A549 (cell line): ENCODE results near the gene BORCS6. TPM values are rescaled to one million over a fixed set of nuclear protein-coding genes. Genes with fewer than 3 reads are reported as not detected.
A peak's percentile ranks its signal among the peaks of the same experiment; 100 is the strongest.

Source experiments
- ATAC-seq, 2 experiments: fragments of 200-7000 bp in 1 of 2; fragments of >200 bp in 1 of 2; cut with Nextera tagmentation in 1 of 2; cut with Tn5 transposase in 1 of 2; 3 replicates each; pipeline versions ENCODE4 v1.8.0 to v1.9.1; 2018 to 2020; ENCODE audit warnings: mild to moderate bottlenecking in 1 of 2, moderate library complexity in 1 of 2
- CTCF ChIA-PET: fragments of 300-600 bp; sonication (Branson Sonifier 250); formaldehyde crosslinking; extraction: SDS; loops from one replicate; lab custom pipeline; 2021; ENCODE audit warnings: antibody characterized with exemption, inconsistent platforms; lab: Yijun Ruan, JAX
- POLR2A ChIA-PET: fragments of 350-600 bp; formaldehyde crosslinking; extraction: SDS; loops from one replicate; lab custom pipeline; 2021; ENCODE audit warnings: antibody characterized with exemption, inconsistent platforms; lab: Yijun Ruan, JAX
- DNase-seq, 2 experiments: peaks; one replicate each; pipeline versions ENCODE4 v3.0.0 to v3.0.0-alpha.2; 2011 to 2016; ENCODE audit warnings: low read depth in 1 of 2, low spot score in 1 of 2
- FAIRE-seq: peaks from 2 replicates; lab custom pipeline; 2011; peaks lifted over from hg19 to GRCh38; lab: Jason Lieb, UNC
- H3K27ac ChIP-seq, 2 experiments: fragments of >200 bp; sonication (Bioruptor Twin); formaldehyde crosslinking; 3 replicates each; pipeline ENCODE4 v1.5.1; 2016 to 2017
- H3K4me1 ChIP-seq: fragments of >200 bp; sonication (Bioruptor Twin); formaldehyde crosslinking; 3 replicates; pipeline ENCODE4 v1.6.1; 2016
- H3K4me2 ChIP-seq: fragments of >200 bp; sonication (Bioruptor Twin); formaldehyde crosslinking; 3 replicates; pipeline ENCODE4 v1.6.1; 2016
- H3K4me3 ChIP-seq: fragments of >200 bp; sonication (Bioruptor Twin); formaldehyde crosslinking; 3 replicates; pipeline ENCODE4 v1.5.1; 2016
- H3K9me3 ChIP-seq: fragments of >200 bp; sonication (Bioruptor Twin); formaldehyde crosslinking; 3 replicates; pipeline ENCODE4 v1.6.1; 2016
- CEBPB ChIP-seq, 2 experiments: fragments of >200 bp in 1 of 2; sonication (Bioruptor Twin) in 1 of 2; formaldehyde crosslinking in 1 of 2; IDR thresholded peaks; 2 replicates each; pipeline ENCODE4 v1.6.1; 2012 to 2016
- FOSB ChIP-seq: fragments of 250-450 bp; sonication (Bioruptor Pico); IDR thresholded peaks from 2 replicates; pipeline ENCODE4 v1.5.0; 2020; ENCODE audit warnings: mild to moderate bottlenecking, moderate library complexity
- FOSL2 ChIP-seq, 2 experiments: fragments of 450-650 bp in 1 of 2; fragments of >200 bp in 1 of 2; sonication (Bioruptor Twin) in 1 of 2; formaldehyde crosslinking; IDR thresholded peaks; 2 replicates each; pipeline versions ENCODE4 v1.5.0 to v1.6.1; 2016 to 2020; ENCODE audit warnings: mild to moderate bottlenecking in 1 of 2, moderate library complexity in 1 of 2
- HOXA7 ChIP-seq: fragments of 250-450 bp; sonication (Bioruptor Pico); IDR thresholded peaks from 2 replicates; pipeline ENCODE4 v1.5.0; 2020; ENCODE audit warnings: mild to moderate bottlenecking, moderate library complexity
- MAFK ChIP-seq: fragments of 450-650 bp; IDR thresholded peaks from 2 replicates; pipeline ENCODE4 v1.6.1; 2014; ENCODE audit not compliant: partially characterized antibody
- MYC ChIP-seq: IDR thresholded peaks from 2 replicates; pipeline ENCODE4 v1.6.1; 2012; ENCODE audit warnings: mild to moderate bottlenecking, inconsistent platforms, low read length, improper control_type of control experiment, borderline replicate concordance
- NFE2L2 ChIP-seq: fragments of 150-350 bp; conservative IDR thresholded peaks from 2 replicates; pipeline ENCODE4 v1.6.1; 2014; ENCODE audit warnings: low read length
- PHF8 ChIP-seq: fragments of 200-600 bp; sonication (generic); IDR thresholded peaks from 2 replicates; pipeline ENCODE4 v1.6.1; 2016; ENCODE audit warnings: low read depth, mild to moderate bottlenecking, antibody characterized with exemption, moderate library complexity, borderline replicate concordance
- RFX5 ChIP-seq: fragments of 450-650 bp; IDR thresholded peaks from 2 replicates; pipeline ENCODE4 v1.7.1; 2014; ENCODE audit warnings: antibody characterized with exemption, mild to moderate bottlenecking, moderate library complexity
- TP53 ChIP-seq: fragments of 250-450 bp; sonication (Bioruptor Pico); IDR thresholded peaks from 2 replicates; pipeline ENCODE4 v1.5.0; 2021; ENCODE audit warnings: mild to moderate bottlenecking, moderate library complexity
- ZC3H11A ChIP-seq: fragments of 450-650 bp; IDR thresholded peaks from 2 replicates; pipeline ENCODE4 v1.6.1; 2014; ENCODE audit warnings: antibody characterized with exemption, mild to moderate bottlenecking
- ZSCAN20 ChIP-seq: fragments of 250-450 bp; sonication (Bioruptor Pico); IDR thresholded peaks from 2 replicates; pipeline ENCODE4 v1.8.0; 2022; ENCODE audit warnings: mild to moderate bottlenecking, moderate library complexity
- WGBS: methylation state at CpG from one replicate; pipeline ENCODE4 v1.1.6; 2017; ENCODE audit errors: missing lambda C conversion rate; 5-methylcytosine and 5-hydroxymethylcytosine counted together
- polyA plus RNA-seq, 4 experiments: library from polyadenylated mRNA; depleted of rRNA in 3 of 4; stranded (reverse); fragments of >200 nt; fragmentation: RNase III in 1 of 4; extraction: RNeasy Plus Mini Kit Qiagen cat#74134 plus additional on column Dnase treatment in 1 of 4; gene quantifications; 2 replicates in 3 of 4; 3 replicates in 1 of 4; pipeline ENCODE4 v1.2.3, GENCODE V29; 2011 to 2017
- TF ChIP-seq, protein P1 (sequence below): fragments of 200-600 bp; sonication (generic); IDR thresholded peaks from 2 replicates; pipeline ENCODE4 v1.6.1; 2016; ENCODE audit warnings: antibody characterized with exemption, mild to moderate bottlenecking, moderate library complexity
- TF ChIP-seq, protein P2 (sequence below): fragments of 250-450 bp; sonication (Bioruptor Pico); IDR thresholded peaks from 2 replicates; pipeline ENCODE4 v1.5.0; 2021; ENCODE audit warnings: mild to moderate bottlenecking, moderate library complexity, borderline replicate concordance

The BORCS6 gene
- polyA plus RNA-seq, 2 of the 4 experiments (the other 2 are of a cell fraction): 3.0 to 6.6 TPM

DNA sequence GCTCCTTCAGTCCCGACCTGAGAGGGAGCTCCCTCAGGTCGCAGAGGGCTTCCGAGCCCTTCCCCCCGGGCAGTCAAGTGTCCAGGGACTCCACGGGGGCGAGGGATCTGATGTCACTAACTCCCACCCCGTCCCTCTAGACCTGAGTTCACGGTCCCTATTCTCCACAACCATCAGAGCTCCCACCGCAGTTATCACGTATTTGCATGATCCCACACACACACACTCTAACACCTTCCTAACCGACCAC lies 34.1 kb downstream of the BORCS6 start:
- POLR2A ChIA-PET: interaction anchor here (0.6 to 2.4 kb wide), 11 partner anchors 14 to 795 kb away, joined by 3 to 43 read pairs (median 5); partner anchors contain the start of genes BORCS6 and TMEM107

DNA sequence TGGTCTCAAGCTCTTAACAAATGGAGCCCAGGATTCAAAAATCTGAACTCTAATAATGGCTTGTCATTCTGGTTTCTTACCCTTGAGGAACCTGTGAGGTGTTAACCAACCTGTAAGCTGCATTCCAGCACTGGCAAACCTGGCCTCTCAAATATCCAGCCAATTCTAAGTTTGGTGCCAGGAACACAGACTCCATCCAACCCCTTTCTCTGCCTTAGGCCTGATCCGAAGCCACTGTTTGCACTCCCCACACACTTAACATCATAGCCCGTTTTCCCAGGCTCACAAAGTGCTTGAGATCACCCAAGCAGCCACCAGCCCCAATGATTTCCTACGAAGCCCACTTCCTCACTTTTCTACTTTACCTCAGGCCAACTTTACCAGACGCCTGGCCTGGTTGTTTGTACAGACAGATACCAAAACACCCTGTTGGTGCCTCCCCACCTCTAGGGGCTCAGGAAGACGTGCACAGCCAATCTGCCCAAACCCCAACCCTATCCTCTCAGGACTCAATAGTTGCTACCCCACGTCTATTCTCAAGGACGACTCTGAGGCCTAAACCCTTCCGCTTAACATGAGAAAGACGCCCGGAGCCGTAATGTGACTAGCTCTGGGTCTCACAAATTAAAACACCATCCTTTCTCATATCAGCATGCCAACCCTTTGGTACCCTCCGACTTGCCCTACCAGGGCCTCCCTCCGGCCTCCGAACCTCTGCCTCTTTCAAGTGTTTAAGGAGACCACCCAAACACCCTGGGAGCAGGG lies 34.6 kb downstream of the BORCS6 start:
- no peak for FAIRE-seq
- peak; percentile 63 for TF ChIP-seq TP53
- peak; percentile 5; the same call in 1 of the 2 replicates for TF ChIP-seq FOSB
- no peak for TF ChIP-seq ZC3H11A
- peak; percentile 2; the same call in 1 of the 2 replicates for TF ChIP-seq HOXA7
- 66% methylated on average over 14 of the region's 14 CpGs for WGBS
- H3K4me2 ChIP-seq: peak overlapping the region; percentile 78
- H3K9me3 ChIP-seq: no peaks in the 10 kb centered on the region
- no peak for DNase-seq
- CTCF ChIA-PET: interaction anchor here (1.0 to 19.5 kb wide), 10 partner anchors 17 to 140 kb away, joined by 3 to 601 read pairs (median 6); partner anchors contain the start of genes HES7 and SLC25A35
- peak overlapping the region; percentile 89 to 93 for H3K27ac ChIP-seq
- ATAC-seq: no peak
- POLR2A ChIA-PET: interaction anchor here (0.6 to 2.4 kb wide), 11 partner anchors 16 to 794 kb away, joined by 3 to 43 read pairs (median 6); partner anchors contain the start of genes BORCS6, CTC1 and TMEM107
- H3K4me3 ChIP-seq: peak overlapping the region; percentile 65
- peaks cover 51% of the 10 kb centered on the region for H3K4me1 ChIP-seq

More for the DNA sequence above, 34.1 kb downstream of the BORCS6 start:
- 3% methylated on average over 11 of the region's 11 CpGs for WGBS
- Histone ChIP-seq H3K9me3 (no peaks in the 10 kb centered on the region), H3K4me2 (peak overlapping the region; percentile 78), H3K4me1 (peaks cover 55% of the 10 kb centered on the region), H3K27ac (peak overlapping the region; percentile 89 to 93), H3K4me3 (peak overlapping the region; percentile 65)
- DNase-seq (no peak), FAIRE-seq (no peak)
- TF ChIP-seq, protein P1, sequence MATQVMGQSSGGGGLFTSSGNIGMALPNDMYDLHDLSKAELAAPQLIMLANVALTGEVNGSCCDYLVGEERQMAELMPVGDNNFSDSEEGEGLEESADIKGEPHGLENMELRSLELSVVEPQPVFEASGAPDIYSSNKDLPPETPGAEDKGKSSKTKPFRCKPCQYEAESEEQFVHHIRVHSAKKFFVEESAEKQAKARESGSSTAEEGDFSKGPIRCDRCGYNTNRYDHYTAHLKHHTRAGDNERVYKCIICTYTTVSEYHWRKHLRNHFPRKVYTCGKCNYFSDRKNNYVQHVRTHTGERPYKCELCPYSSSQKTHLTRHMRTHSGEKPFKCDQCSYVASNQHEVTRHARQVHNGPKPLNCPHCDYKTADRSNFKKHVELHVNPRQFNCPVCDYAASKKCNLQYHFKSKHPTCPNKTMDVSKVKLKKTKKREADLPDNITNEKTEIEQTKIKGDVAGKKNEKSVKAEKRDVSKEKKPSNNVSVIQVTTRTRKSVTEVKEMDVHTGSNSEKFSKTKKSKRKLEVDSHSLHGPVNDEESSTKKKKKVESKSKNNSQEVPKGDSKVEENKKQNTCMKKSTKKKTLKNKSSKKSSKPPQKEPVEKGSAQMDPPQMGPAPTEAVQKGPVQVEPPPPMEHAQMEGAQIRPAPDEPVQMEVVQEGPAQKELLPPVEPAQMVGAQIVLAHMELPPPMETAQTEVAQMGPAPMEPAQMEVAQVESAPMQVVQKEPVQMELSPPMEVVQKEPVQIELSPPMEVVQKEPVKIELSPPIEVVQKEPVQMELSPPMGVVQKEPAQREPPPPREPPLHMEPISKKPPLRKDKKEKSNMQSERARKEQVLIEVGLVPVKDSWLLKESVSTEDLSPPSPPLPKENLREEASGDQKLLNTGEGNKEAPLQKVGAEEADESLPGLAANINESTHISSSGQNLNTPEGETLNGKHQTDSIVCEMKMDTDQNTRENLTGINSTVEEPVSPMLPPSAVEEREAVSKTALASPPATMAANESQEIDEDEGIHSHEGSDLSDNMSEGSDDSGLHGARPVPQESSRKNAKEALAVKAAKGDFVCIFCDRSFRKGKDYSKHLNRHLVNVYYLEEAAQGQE: no peak
- TF ChIP-seq HOXA7 (peak; percentile 84; the same call in 1 of the 2 replicates), FOSL2 (IDR thresholded peaks at IDR 0.05) (no peak), FOSL2 (CRISPR knock-in tag; IDR thresholded peaks at IDR 0.05) (no peak; the same call in 1 of the 2 replicates), MYC (no peak), CEBPB (IDR thresholded peaks at IDR 0.05) (no peak), PHF8 (peak; percentile 91), MAFK (no peak)
- TF ChIP-seq, all 56 proteins: peak for 2
- CTCF ChIA-PET: interaction anchor here (1.0 to 19.5 kb wide), 10 partner anchors 17 to 139 kb away, joined by 3 to 601 read pairs (median 6); partner anchors contain the start of genes HES7 and SLC25A35
- no peak for ATAC-seq

DNA sequence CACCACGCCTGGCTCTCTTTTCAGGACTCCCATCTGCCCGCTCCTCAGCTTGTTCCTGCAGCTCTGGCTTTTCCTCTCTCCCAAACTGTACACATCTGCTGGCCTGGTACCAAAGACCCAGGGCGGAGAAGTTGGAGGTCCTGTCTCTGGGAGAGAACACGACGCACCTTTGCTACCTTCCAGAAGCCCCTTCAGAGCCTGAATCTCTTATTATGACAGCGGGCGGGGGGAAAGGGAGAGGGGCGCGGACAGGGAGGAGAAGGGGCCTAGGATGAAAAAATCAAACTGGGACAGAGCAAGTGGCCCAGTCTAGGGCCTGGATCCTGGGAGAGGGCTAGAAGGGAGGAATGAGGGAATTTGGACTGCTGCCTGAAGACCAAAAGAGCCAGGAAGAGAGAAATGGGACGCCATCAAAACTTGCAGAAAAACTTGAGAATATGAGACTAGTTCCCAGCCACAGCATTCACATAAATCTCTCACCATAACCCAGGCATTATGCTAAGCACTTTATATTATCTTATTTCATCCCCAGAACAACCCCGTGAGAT lies 35.3 kb downstream of the BORCS6 start:
- TF ChIP-seq, protein P2, sequence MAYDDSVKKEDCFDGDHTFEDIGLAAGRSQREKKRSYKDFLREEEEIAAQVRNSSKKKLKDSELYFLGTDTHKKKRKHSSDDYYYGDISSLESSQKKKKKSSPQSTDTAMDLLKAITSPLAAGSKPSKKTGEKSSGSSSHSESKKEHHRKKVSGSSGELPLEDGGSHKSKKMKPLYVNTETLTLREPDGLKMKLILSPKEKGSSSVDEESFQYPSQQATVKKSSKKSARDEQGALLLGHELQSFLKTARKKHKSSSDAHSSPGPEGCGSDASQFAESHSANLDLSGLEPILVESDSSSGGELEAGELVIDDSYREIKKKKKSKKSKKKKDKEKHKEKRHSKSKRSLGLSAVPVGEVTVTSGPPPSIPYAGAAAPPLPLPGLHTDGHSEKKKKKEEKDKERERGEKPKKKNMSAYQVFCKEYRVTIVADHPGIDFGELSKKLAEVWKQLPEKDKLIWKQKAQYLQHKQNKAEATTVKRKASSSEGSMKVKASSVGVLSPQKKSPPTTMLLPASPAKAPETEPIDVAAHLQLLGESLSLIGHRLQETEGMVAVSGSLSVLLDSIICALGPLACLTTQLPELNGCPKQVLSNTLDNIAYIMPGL (CRISPR knock-in tag): 0 out of 2 replicates have a peak, but pooled peaks have one; percentile 33
- no peak for TF ChIP-seq ZSCAN20
- TF ChIP-seq RFX5: no peak
- TF ChIP-seq, protein P1: 0 out of 2 replicates have a peak, but pooled peaks have one; percentile 6
- no peak for TF ChIP-seq NFE2L2
- ATAC-seq (no peak), FAIRE-seq (peak; percentile 7), DNase-seq (no peak)
- CTCF ChIA-PET: interaction anchor here (1.0 to 19.5 kb wide), 9 partner anchors 16 to 146 kb away, joined by 3 to 601 read pairs (median 5); no protein-coding TSS in a partner anchor
- 69% methylated on average over 11 of the region's 11 CpGs for WGBS
- H3K4me3 ChIP-seq: peak overlapping the region; percentile 65; the same call in 2 of the 3 replicates
- no peaks in the 10 kb centered on the region for H3K9me3 ChIP-seq
- POLR2A ChIA-PET: interaction anchor here (0.5 to 1.9 kb wide), 6 partner anchors 15 to 671 kb away, joined by 3 to 26 read pairs (median 4); partner anchors contain the start of gene CTC1
- H3K4me2 ChIP-seq: peak overlapping the region; percentile 78
- peak overlapping the region; percentile 89 to 93 for H3K27ac ChIP-seq
- H3K4me1 ChIP-seq: peaks cover 50% of the 10 kb centered on the region
